H1 (cell line): ENCODE results near the gene PEPD. TPM values are rescaled to one million over a fixed set of nuclear protein-coding genes. Genes with fewer than 3 reads are reported as not detected.

Experiments used
- CTCF ChIA-PET: fragments of 300-600 bp; sonication (Branson Sonifier 250); formaldehyde crosslinking; loops from one replicate; lab custom pipeline; 2021; ENCODE audit not compliant: partially characterized antibody; lab: Charles Lee
- POLR2A ChIA-PET: fragments of 300-600 bp; sonication (Branson Sonifier 250); formaldehyde crosslinking; loops from one replicate; lab custom pipeline; 2021; ENCODE audit warnings: inconsistent platforms; ENCODE audit not compliant: partially characterized antibody; lab: Charles Lee
- DNase-seq, 2 experiments: peaks; one replicate each; pipeline versions ENCODE4 v3.0.0 to v3.0.0-alpha.2; 2010 to 2022; ENCODE audit warnings: low spot score in 2 of 2, low read depth in 1 of 2, mixed read lengths in 1 of 2
- FAIRE-seq: peaks from 2 replicates; lab custom pipeline; 2011; peaks lifted over from hg19 to GRCh38; lab: Jason Lieb, UNC
- H2AFZ ChIP-seq: 2 replicates; pipeline ENCODE4 v1.8.1; 2012; ENCODE audit warnings: low read length, inconsistent platforms
- H2AK5ac ChIP-seq: 2 replicates; pipeline ENCODE4 v1.6.1; 2013; ENCODE audit warnings: low read depth, low read length
- H2BK120ac ChIP-seq: replicated peaks from 2 replicates; pipeline ENCODE3; 2013; ENCODE audit warnings: low read depth, low read length, inconsistent platforms
- H2BK12ac ChIP-seq: 2 replicates; pipeline ENCODE4 v1.6.1; 2013; ENCODE audit warnings: low read depth, low read length
- H2BK15ac ChIP-seq: 2 replicates; pipeline ENCODE4 v1.6.1; 2013; ENCODE audit warnings: low read length
- H2BK20ac ChIP-seq: 2 replicates; pipeline ENCODE4 v1.6.1; 2013; ENCODE audit warnings: low read length
- H2BK5ac ChIP-seq: 2 replicates; pipeline ENCODE4 v1.6.1; 2013; ENCODE audit warnings: low read depth, low read length
- H3K14ac ChIP-seq: 2 replicates; pipeline ENCODE4 v1.6.1; 2013; ENCODE audit warnings: inconsistent platforms; ENCODE audit not compliant: insufficient read length
- H3K18ac ChIP-seq: 2 replicates; pipeline ENCODE4 v1.6.1; 2013; ENCODE audit warnings: low read length; ENCODE audit errors: extremely low read depth
- H3K23ac ChIP-seq: 2 replicates; pipeline ENCODE4 v1.6.1; 2013; ENCODE audit warnings: inconsistent platforms; ENCODE audit not compliant: insufficient read length
- H3K23me2 ChIP-seq: 2 replicates; pipeline ENCODE4 v1.6.1; 2013; ENCODE audit warnings: low read depth, low read length
- H3K27ac ChIP-seq: 2 replicates; pipeline ENCODE4 v1.6.1; 2011; ENCODE audit warnings: low read depth, low read length, inconsistent platforms
- H3K27me3 ChIP-seq, 4 experiments: replicated peaks in 1 of 4; 1 replicate in 1 of 4; 2 replicates in 3 of 4; pipeline versions ENCODE4 v1.6.1 to v1.8.1; 2011 to 2013; ENCODE audit warnings: low read length in 3 of 4, mild to moderate bottlenecking in 3 of 4, inconsistent platforms in 2 of 4, mixed read lengths in 2 of 4, moderate library complexity in 1 of 4; ENCODE audit not compliant: control insufficient read depth in 3 of 4, insufficient read depth in 3 of 4; ENCODE audit errors: extremely low read depth in 1 of 4
- H3K36me3 ChIP-seq, 4 experiments: 2 replicates each; pipeline versions ENCODE4 v1.6.1 to v1.8.1; 2011 to 2013; ENCODE audit warnings: mild to moderate bottlenecking in 4 of 4, low read length in 3 of 4, moderate library complexity in 2 of 4, control low read depth in 1 of 4, inconsistent platforms in 1 of 4; ENCODE audit not compliant: insufficient read depth in 4 of 4, control insufficient read depth in 2 of 4
- H3K4ac ChIP-seq: replicated peaks from 2 replicates; pipeline ENCODE3; 2013; ENCODE audit warnings: low read length, low read depth, mixed read lengths, inconsistent platforms; ENCODE audit not compliant: insufficient read length
- H3K4me1 ChIP-seq, 4 experiments: replicated peaks in 1 of 4; 1 replicate in 1 of 4; 2 replicates in 3 of 4; pipeline versions ENCODE4 v1.6.1 to v1.8.1; 2011 to 2013; ENCODE audit warnings: low read length in 3 of 4, inconsistent platforms in 2 of 4, mixed read lengths in 1 of 4; ENCODE audit not compliant: insufficient read depth in 4 of 4, control insufficient read depth in 3 of 4
- H3K4me2 ChIP-seq, 2 experiments: 2 replicates each; pipeline versions ENCODE4 v1.6.1 to v1.8.1; 2011 to 2013; ENCODE audit warnings: low read depth in 2 of 2, low read length in 2 of 2, control low read depth in 1 of 2, inconsistent platforms in 1 of 2, mild to moderate bottlenecking in 1 of 2; ENCODE audit not compliant: insufficient read depth in 1 of 2
- H3K4me3 ChIP-seq, 4 experiments: fragments of 200-600, 300-600 bp in 1 of 4; sonication (generic), shearing (Covaris generic), sonication (Bioruptor Twin) in 1 of 4; 2 replicates each; pipeline versions ENCODE4 v1.5.1 to v1.8.1; 2011 to 2016; ENCODE audit warnings: low read length in 4 of 4, low read depth in 3 of 4, control low read depth in 2 of 4, inconsistent platforms in 2 of 4, mild to moderate bottlenecking in 2 of 4, mixed read lengths in 1 of 4, moderate library complexity in 1 of 4; ENCODE audit not compliant: insufficient read depth in 2 of 4; ENCODE audit errors: extremely low read depth in 1 of 4
- H3K56ac ChIP-seq: replicated peaks from 2 replicates; pipeline ENCODE3; 2013; ENCODE audit warnings: low read depth, mild to moderate bottlenecking, mixed read lengths, low read length, inconsistent platforms; ENCODE audit not compliant: insufficient read length
- H3K79me1 ChIP-seq: 2 replicates; pipeline ENCODE4 v1.6.1; 2013; ENCODE audit warnings: low read depth, low read length, control low read depth
- H3K79me2 ChIP-seq, 2 experiments: 2 replicates each; pipeline versions ENCODE4 v1.6.1 to v1.8.1; 2012 to 2013; ENCODE audit warnings: low read length in 2 of 2, mild to moderate bottlenecking in 2 of 2, inconsistent platforms in 1 of 2; ENCODE audit not compliant: insufficient read depth in 2 of 2, control insufficient read depth in 1 of 2
- H3K9ac ChIP-seq, 4 experiments: replicated peaks in 1 of 4; 1 replicate in 1 of 4; 2 replicates in 3 of 4; pipeline versions ENCODE4 v1.6.1 to v1.8.1; 2011 to 2013; ENCODE audit warnings: low read depth in 3 of 4, low read length in 3 of 4, control low read depth in 2 of 4, mild to moderate bottlenecking in 2 of 4, moderate library complexity in 2 of 4, inconsistent platforms in 1 of 4; ENCODE audit errors: extremely low read depth in 1 of 4
- H3K9me3 ChIP-seq, 2 experiments: 2 replicates each; pipeline versions ENCODE4 v1.6.1 to v1.8.1; 2012 to 2013; ENCODE audit warnings: mild to moderate bottlenecking in 2 of 2, moderate library complexity in 2 of 2, control low read depth in 1 of 2, inconsistent platforms in 1 of 2, low read depth in 1 of 2, low read length in 1 of 2, mixed read lengths in 1 of 2; ENCODE audit not compliant: insufficient read depth in 2 of 2
- H4K20me1 ChIP-seq, 2 experiments: replicated peaks in 1 of 2; 2 replicates each; pipeline versions ENCODE3 to v1.8.1; 2011 to 2013; ENCODE audit warnings: inconsistent platforms in 2 of 2, low read length in 2 of 2, mild to moderate bottlenecking in 1 of 2; ENCODE audit not compliant: insufficient read depth in 2 of 2, control insufficient read depth in 1 of 2
- H4K5ac ChIP-seq: 2 replicates; pipeline ENCODE4 v1.6.1; 2013; ENCODE audit warnings: low read length, low read depth, mixed read lengths, inconsistent platforms; ENCODE audit not compliant: insufficient read length
- H4K8ac ChIP-seq: 2 replicates; pipeline ENCODE4 v1.8.0; 2013; ENCODE audit warnings: mild to moderate bottlenecking, moderate library complexity, low read length, inconsistent platforms; ENCODE audit not compliant: insufficient read depth; ENCODE audit errors: extremely low read depth
- H4K91ac ChIP-seq: replicated peaks from 2 replicates; pipeline ENCODE3; 2013; ENCODE audit warnings: low read length, mixed read lengths, inconsistent platforms; ENCODE audit not compliant: insufficient read length
- WGBS, 2 experiments: shearing (Covaris generic) in 1 of 2; methylation state at CpG; one replicate each; pipeline versions ENCODE4 v1.1.6 to v1.1.7; 2013 to 2015; ENCODE audit warnings: low lambda C conversion rate in 2 of 2, mixed read lengths in 2 of 2, inconsistent platforms in 1 of 2, low coverage in 1 of 2, missing lambda C conversion rate in 1 of 2; ENCODE audit not compliant: insufficient replicate concordance in 2 of 2, insufficient coverage in 1 of 2, insufficient read length in 1 of 2; ENCODE audit errors: extremely low coverage in 1 of 2, missing lambda C conversion rate in 1 of 2; 5-methylcytosine and 5-hydroxymethylcytosine counted together
- polyA plus RNA-seq, 7 experiments: library from polyadenylated mRNA; depleted of rRNA in 3 of 7; stranded (reverse) in 5 of 7; unstranded in 2 of 7; fragments of >200 nt in 5 of 7; fragments of 200-250 nt in 2 of 7; gene quantifications; 1 replicate in 5 of 7; 2 replicates in 1 of 7; 4 replicates in 1 of 7; pipeline versions ENCODE4 v1.2.1 to v1.2.3, GENCODE V29; 2011 to 2013; ENCODE audit warnings: missing spikeins in 2 of 7, mixed read lengths in 2 of 7
- total RNA-seq: library from RNA; stranded (reverse); fragmentation: NEBNext Ultra II Directional; extraction: Animal tissue kit (Norgen Biotek cat#: 25700); gene quantifications from 2 replicates; pipeline ENCODE4 v1.2.1, GENCODE V29; 2021

PEPD gene
- total and polyA plus RNA-seq, 2 of the 8 experiments (the other 6 are each of a cell fraction or from before 2014, with no cell fraction given) = 84.1 to 178 TPM

GRCh38 chr19:33546656-33547055, 25.1 kb upstream of the PEPD start:
- no peak for FAIRE-seq
- Histone ChIP-seq H3K36me3 (no peaks in the 10 kb centered on the region), H4K20me1 (no peaks in the 10 kb centered on the region), H3K4me1 (peaks cover 0 to 5% (median 0%) of the 10 kb centered on the region in 4 experiments; a peak in 1 of 7 replicates), H3K23me2 (no peaks in the 10 kb centered on the region), H2AK5ac (peak overlapping the region; percentile 39; the same call in 1 of the 2 replicates), H4K91ac (no peak overlapping the region), H2BK120ac (no peak overlapping the region), H2BK20ac (no peak overlapping the region), H3K4me2 (no peak overlapping the region), H3K9me3 (no peaks in the 10 kb centered on the region), H3K27me3 (no peaks in the 10 kb centered on the region), H4K5ac (no peak overlapping the region), H2BK15ac (peak overlapping the region; percentile 46; the same call in 1 of the 2 replicates), H3K14ac (no peak overlapping the region), H3K4me3 (no peak overlapping the region), H3K27ac (no peak overlapping the region), H3K56ac (no peak overlapping the region), H3K4ac (no peak overlapping the region), H3K79me2 (no peaks in the 10 kb centered on the region), H3K23ac (no peak overlapping the region), H2BK5ac (no peak overlapping the region), H3K18ac (no peak overlapping the region), H3K79me1 (no peaks in the 10 kb centered on the region), H2BK12ac (no peak overlapping the region), H4K8ac (no peak overlapping the region), H3K9ac (no peak overlapping the region), H2AFZ (no peak overlapping the region)
- DNase-seq = no peak
- 95% methylated on average over 5 of the region's 5 CpGs; no CpG with 5 or more reads in 1 of the 2 experiments for WGBS, 2 experiments
- ChIA-PET POLR2A (no interaction called here), CTCF (interaction anchor here (1.1 to 2.2 kb wide), 3 partner anchors 10 to 12 kb away, joined by 3 to 8 read pairs (median 3); no protein-coding TSS in a partner anchor)
